ENCODE data around the gene IPCEF1. TPM values are rescaled to one million over a fixed set of nuclear protein-coding genes. Genes with fewer than 3 reads are reported as not detected.
A peak's percentile ranks its signal among the peaks of the same experiment; 100 is the strongest.

Gene IPCEF1
- polyA plus RNA-seq, 2 of the 4 experiments (the other 2 are of a cell fraction) = 0.01 TPM; not detected in 1

- TF ChIP-seq POLR2A (IDR thresholded peaks at IDR 0.05; ENCODE audit: low read length) = no peak
- no peak for TF ChIP-seq HES2 (IDR thresholded peaks at IDR 0.05)
- TF ChIP-seq RNF2 (IDR thresholded peaks at IDR 0.05; ENCODE audit: borderline replicate concordance, low read depth) = no peak
- no peak for TF ChIP-seq CBX8 (IDR thresholded peaks at IDR 0.05)
- TF ChIP-seq RCOR1 (IDR thresholded peaks at IDR 0.05; ENCODE audit: low read depth, low read length) = no peak
- TF ChIP-seq CBX2 (IDR thresholded peaks at IDR 0.05; ENCODE audit: borderline replicate concordance, low read depth) = no peak
- no peak for TF ChIP-seq NR3C1 (IDR thresholded peaks at IDR 0.05)
- peak; percentile 49 to 73 for TF ChIP-seq RAD21 (conservative IDR thresholded peaks at IDR 0.05 in 1 of 2, IDR thresholded peaks at IDR 0.05 in 1 of 2)
- TF ChIP-seq SMC3 (IDR thresholded peaks at IDR 0.05) = peak; percentile 50
- no peak for TF ChIP-seq PHF8 (IDR thresholded peaks at IDR 0.05; ENCODE audit: borderline replicate concordance, low read depth)
- no peak for TF ChIP-seq NFE2L2 (conservative IDR thresholded peaks at IDR 0.05; ENCODE audit: low read length)
- TF ChIP-seq HMGXB4 (CRISPR knock-in tag; IDR thresholded peaks at IDR 0.05; ENCODE audit: borderline replicate concordance) = no peak
Observed at GRCh38 chr6:154156135-154156896, 200.3 kb downstream of the IPCEF1 start (continued).

GRCh38 chr6:154154389-154154967 lies 202.1 kb downstream of the IPCEF1 start:
- no peak for FAIRE-seq
- TF ChIP-seq RAD21 (conservative IDR thresholded peaks at IDR 0.05 in 1 of 2, IDR thresholded peaks at IDR 0.05 in 1 of 2) = peak; percentile 77 to 84
- no peak for TF ChIP-seq ESRRA (IDR thresholded peaks at IDR 0.05; ENCODE audit: borderline replicate concordance, low read length)
- peak; percentile 79 for TF ChIP-seq CTCF (IDR thresholded peaks at IDR 0.05)
- no peak for TF ChIP-seq FOSB (CRISPR knock-in tag; IDR thresholded peaks at IDR 0.05)
- peak; percentile 82 for TF ChIP-seq SMC3 (IDR thresholded peaks at IDR 0.05)
- 30% methylated on average over 6 of the region's 6 CpGs for whole genome bisulfite sequencing (ENCODE audit: missing lambda C conversion rate)
- ATAC-seq = no peak
- ChIA-PET POLR2A (no interaction called here), CTCF (interaction anchor here (0.7 to 3.3 kb wide), 18 partner anchors 9 to 656 kb away, joined by 3 to 36 read pairs (median 4); no protein-coding TSS in a partner anchor)
- Histone ChIP-seq H3K27ac (no peak overlapping the region), H3K4me2 (no peak overlapping the region), H3K4me3 (no peak overlapping the region), H3K9me3 (no peaks in the 10 kb centered on the region), H3K4me1 (no peaks in the 10 kb centered on the region)
- peak in 1 of 2 experiments; percentile 67 for DNase-seq (ENCODE audit: low read depth in 1 of 2, low spot score in 1 of 2)

GRCh38 chr6:154143753-154144152 lies 212.8 kb downstream of the IPCEF1 start:
- no peak for TF ChIP-seq SMC3 (IDR thresholded peaks at IDR 0.05)
- no peak for TF ChIP-seq KDM1A (IDR thresholded peaks at IDR 0.05; ENCODE audit: low read depth)
- no peak for TF ChIP-seq REST (IDR thresholded peaks at IDR 0.05)
- no peak for TF ChIP-seq HMGXB4 (CRISPR knock-in tag; IDR thresholded peaks at IDR 0.05; ENCODE audit: borderline replicate concordance)
- no peak for TF ChIP-seq NPAS2 (CRISPR knock-in tag; IDR thresholded peaks at IDR 0.05; ENCODE audit: borderline replicate concordance)
- TF ChIP-seq ZNF302 (CRISPR knock-in tag; IDR thresholded peaks at IDR 0.05) = no peak
- TF ChIP-seq ELK1 (IDR thresholded peaks at IDR 0.05; ENCODE audit: low read depth, low read length) = no peak
- no peak for TF ChIP-seq TP53 (CRISPR knock-in tag; IDR thresholded peaks at IDR 0.05)
- TF ChIP-seq NR3C1 (IDR thresholded peaks at IDR 0.05) = no peak
- TF ChIP-seq FOXS1 (CRISPR knock-in tag; IDR thresholded peaks at IDR 0.05) = no peak
- no peak overlapping the region for H3K4me2 ChIP-seq
- DNase-seq (ENCODE audit: low read depth in 1 of 2, low spot score in 1 of 2) = no peak

More at GRCh38 chr6:154143753-154144152, 212.8 kb downstream of the IPCEF1 start:
- Histone ChIP-seq H3K4me3 (no peak overlapping the region), H3K27ac (no peak overlapping the region), H3K4me1 (no peaks in the 10 kb centered on the region), H3K9me3 (no peaks in the 10 kb centered on the region)
- no peak for FAIRE-seq
- ChIA-PET POLR2A (no interaction called here), CTCF (no interaction called here)
- 71% methylated on average over 1 of the region's 1 CpG for WGBS (ENCODE audit: missing lambda C conversion rate)
- ATAC-seq = no peak
